ENCODE measurements around the gene SPATA18.

Gene SPATA18

GRCh38 chr4:52144372-52144771, 93.3 kb downstream of the SPATA18 start:
- H2BK5ac ChIP-seq (ENCODE audit: low read depth, low read length, poor library complexity, severe bottlenecking), result no peak overlapping the region
- H2BK120ac ChIP-seq (ENCODE audit: low read depth, low read length), result no peak overlapping the region
- H3K27me3 ChIP-seq (ENCODE audit: control insufficient read depth in 1 of 2, insufficient read depth in 1 of 2, low read length in 2 of 2), result no peaks in the 10 kb centered on the region
- no peak overlapping the region for H3K23ac ChIP-seq (ENCODE audit: low read length in 2 of 2)
- no peak overlapping the region for H3K4ac ChIP-seq (ENCODE audit: low read depth in 1 of 2, low read length in 2 of 2)
- no peak overlapping the region for H3K9ac ChIP-seq (ENCODE audit: low read length)
- no peak overlapping the region for H3K4me2 ChIP-seq (ENCODE audit: low read length, poor library complexity, severe bottlenecking)
- no peak overlapping the region for H2AK5ac ChIP-seq (ENCODE audit: low read length, severe bottlenecking)
- no peak overlapping the region for H4K8ac ChIP-seq (ENCODE audit: low read length)
- H3K4me1 ChIP-seq (ENCODE audit: control insufficient read depth, insufficient read depth, low read depth, low read length), result no peaks in the 10 kb centered on the region
- no peaks in the 10 kb centered on the region for H3K36me3 ChIP-seq (ENCODE audit: control insufficient read depth in 1 of 2, insufficient read depth in 2 of 2, low read depth in 1 of 2, low read length in 2 of 2)
- no peak overlapping the region for H3K18ac ChIP-seq (ENCODE audit: low read depth in 1 of 2, low read length in 2 of 2)
- no peak overlapping the region for H3K4me3 ChIP-seq (ENCODE audit: insufficient read depth in 1 of 2, low read depth in 1 of 2, low read length in 2 of 2)
- no peak overlapping the region for H2BK15ac ChIP-seq (ENCODE audit: low read depth, poor library complexity, severe bottlenecking)
- WGBS, result 90% methylated on average over 7 of the region's 7 CpGs
- peaks cover 12% of the 10 kb centered on the region for H3K9me3 ChIP-seq (ENCODE audit: control insufficient read depth, low read length)
- no peak for DNase-seq
- H3K14ac ChIP-seq (ENCODE audit: low read length in 2 of 2), result no peak overlapping the region
- no peak overlapping the region for H2AFZ ChIP-seq (ENCODE audit: low read depth, low read length)
- H4K91ac ChIP-seq (ENCODE audit: low read length), result no peak overlapping the region
- H3K27ac ChIP-seq (ENCODE audit: low read length, poor library complexity, severe bottlenecking), result no peak overlapping the region
- H2BK12ac ChIP-seq (ENCODE audit: low read length in 2 of 2), result no peak overlapping the region
- no peaks in the 10 kb centered on the region for H3K79me1 ChIP-seq (replicated peaks; ENCODE audit: low read length, poor library complexity, severe bottlenecking)

All from mesenchymal stem cell (in vitro differentiated cells and primary cell).